Femur (tissue), 1 donor: ENCODE data around the gene TGFB3.
"Not testable (repeated sequence)": the region's sequence is repeated elsewhere in the genome, so short reads cannot be mapped to it uniquely, and the experiment has no call there.

Experiments used
- DNase-seq: peaks from one replicate; pipeline ENCODE4 v3.0.0-alpha.2; 2017

The TGFB3 gene

DNA sequence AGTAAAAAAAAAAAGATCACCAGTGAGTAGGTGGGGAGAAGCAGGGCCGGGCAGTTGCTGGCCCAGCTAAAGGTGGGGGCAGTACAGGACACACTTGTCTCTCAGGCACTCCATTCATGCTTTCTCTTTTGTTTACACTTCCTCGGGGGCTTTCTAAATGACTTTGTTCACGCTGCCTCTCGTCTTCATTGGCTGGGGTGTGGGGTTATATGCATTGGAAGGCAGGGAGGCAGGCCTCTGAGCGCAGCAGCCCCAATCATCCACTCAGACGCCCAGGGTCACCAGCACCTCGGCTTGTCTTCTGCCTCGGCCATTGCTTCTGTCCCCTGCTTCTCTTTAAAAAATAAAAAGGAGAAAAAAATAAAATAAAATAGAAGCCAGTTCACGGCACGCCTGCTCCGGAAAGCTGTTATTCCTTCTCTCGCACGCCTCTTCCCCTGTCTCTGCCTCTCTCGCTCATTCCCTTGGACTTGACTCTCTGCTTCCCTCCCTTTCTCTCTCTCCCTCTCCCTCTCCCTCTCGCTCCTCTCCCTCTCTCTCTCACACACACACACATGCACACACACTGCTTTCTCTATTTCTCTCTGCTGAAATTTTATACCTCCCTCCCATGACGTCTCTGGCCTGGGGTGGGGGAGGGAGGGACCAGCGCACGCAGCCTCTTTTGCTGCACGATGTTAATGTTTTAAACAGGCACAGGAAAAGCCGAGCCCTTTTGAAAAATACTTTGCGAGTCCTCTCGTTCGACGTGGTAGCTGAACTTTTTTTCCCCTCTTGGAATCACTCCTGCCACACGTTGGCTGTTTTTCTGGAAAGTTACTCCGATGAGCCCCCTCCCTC is at the start of gene TGFB3:
Gene TGFB3 (minus strand): TSS at position 570 of the 840 bp plus-strand sequence. CDS start 1,102 bp downstream, outside the sequence.
- peak; percentile 96 for DNase-seq

DNA sequence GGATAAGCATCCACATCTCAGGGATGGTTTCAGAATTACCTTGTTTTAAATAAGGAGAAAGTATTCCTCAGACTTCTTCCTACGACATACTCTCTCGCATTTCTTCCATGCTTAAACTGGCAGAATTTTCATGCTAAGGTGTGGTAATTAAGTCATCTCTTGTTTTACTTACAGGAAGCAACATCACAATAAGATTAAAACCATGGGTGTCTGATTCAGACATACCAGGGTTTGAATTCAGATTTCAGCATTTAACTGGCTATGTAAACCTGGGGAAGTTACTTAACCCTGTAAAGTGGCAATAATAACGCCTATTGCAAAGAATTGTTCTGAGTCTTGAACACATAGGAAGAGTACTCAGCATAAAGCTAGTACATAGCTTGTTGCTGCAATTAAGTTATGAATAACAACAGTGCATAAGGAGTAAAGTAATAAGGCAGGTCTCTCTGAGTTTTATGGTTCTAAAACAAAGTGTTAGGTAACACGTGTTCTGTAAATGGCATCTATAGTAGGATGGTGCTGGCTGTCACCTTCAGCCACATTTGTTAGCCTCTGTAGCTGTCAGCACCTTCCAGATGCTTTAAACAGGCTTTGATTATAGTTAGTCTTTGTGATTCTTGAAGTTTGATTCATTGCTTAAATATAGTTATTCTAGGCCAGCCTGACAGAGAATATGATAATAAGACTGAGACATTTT is 42.6 kb upstream of the TGFB3 start:
- no peak for DNase-seq

DNA sequence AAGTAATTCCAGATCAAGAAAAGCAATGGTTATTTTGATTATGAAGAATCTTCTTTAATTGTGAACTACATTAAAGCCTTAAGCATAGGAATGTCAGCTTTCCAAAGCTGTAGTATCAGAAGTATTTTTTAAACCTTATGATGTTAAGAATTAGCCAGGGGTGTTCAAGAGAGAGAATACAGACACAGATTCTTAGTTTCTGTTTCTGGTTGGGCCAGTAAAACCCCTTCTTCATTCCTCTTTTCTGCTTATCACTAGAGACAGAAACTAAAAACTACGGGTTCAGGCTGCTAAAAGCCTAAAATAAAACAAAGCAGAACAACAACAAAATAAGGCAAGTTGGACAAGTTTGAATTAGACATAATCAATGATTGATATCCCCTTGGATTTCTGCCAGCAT is 42.0 kb upstream of the TGFB3 start:
- no peak for DNase-seq

DNA sequence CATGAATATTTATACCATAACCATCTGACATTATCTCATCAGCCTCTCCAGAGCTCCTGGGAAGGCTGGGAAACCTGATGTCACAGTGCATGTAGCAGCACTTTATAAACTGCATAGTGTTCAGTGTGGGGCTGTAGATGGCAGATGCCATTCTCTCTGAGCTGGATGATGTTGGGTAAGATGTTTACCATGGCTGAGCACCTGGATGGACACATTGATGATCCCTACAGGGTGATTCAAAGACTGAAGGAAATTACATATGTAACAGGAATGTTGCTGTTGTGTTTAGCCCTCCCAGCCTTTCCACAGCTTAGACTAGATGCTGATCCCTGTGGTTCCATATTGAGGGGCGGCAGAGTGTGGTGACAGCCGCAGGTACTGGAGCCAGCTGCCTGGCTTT is 41.2 kb upstream of the TGFB3 start:
- no peak for DNase-seq

DNA sequence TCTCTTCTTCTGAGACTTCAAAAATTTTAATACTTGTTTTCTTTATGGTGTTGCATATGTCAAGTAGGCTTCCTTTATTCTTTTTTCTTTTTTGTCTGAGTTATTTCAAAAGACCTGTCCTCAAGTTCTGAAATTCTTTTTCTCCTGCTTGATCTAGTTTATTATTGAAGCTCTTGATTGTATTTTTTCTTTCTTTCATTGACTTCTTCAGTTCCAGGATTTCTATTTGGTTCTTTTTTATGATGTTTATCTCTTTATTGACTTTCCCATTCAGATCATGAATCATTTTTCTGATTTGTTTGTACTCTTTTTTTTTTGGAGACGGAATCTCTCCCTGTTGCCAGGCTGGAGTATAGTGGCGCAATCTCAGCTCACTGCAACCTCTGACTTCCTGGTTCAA is 37.9 kb upstream of the TGFB3 start:
- no peak for DNase-seq

DNA sequence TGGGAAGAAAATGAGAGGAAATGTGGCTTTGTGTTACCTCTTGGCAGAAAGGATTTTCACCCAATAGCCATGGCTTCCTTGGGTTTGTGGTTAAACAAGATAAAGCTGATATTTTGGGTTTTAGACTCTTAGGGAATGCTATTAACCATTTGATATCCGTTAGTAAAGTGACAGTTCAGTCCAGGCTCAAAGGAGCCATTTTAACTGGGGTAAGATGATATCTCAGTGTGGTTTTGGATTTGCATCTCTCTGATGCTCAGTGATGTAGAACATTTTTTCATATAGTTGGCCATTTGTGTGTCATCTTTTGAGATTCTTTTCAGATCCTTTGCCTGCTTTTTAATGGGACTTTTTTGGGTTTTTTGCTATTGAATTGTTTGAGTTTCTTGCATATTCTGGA is 33.9 kb upstream of the TGFB3 start:
- no peak for DNase-seq

DNA sequence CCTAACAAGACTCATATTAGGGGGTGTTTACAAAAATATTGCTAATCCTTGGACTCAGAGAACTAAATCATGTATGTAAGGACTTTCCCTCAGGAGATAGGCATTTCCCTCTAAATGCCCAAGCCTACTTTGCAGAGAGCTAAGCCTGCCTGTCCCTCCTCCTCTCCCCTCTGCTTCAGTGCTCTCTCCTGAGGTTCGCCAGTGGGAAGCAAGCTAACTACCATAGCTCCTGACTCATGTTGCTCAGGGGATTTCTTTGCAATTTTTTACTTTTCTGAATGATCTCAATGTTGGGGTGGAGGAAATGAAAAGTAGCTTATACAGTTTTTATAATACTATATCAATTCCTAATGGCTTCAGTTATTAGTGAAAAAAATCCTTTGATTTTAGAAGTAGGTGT is 33.4 kb upstream of the TGFB3 start:
- DNase-seq: no peak

DNA sequence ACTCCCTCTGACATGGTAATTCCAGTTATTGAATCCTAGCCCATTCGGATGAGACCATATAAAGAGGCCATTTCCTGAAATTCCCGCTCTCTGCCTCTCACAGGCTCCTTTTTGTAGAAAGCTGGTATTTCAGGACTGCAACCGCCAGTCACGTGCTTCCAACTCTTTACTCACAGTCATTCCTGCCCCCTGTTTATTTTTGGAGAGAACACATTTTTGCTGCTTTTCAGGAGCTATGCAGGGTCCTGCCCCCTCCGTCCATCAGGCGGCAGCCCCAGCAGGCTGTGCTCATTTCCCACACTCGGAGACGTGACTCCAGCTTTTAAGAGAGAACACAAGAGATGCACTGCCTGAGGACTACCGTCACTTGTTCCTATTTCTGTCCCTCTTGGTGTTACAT is 30.6 kb upstream of the TGFB3 start:
- peak; percentile 57 for DNase-seq

DNA sequence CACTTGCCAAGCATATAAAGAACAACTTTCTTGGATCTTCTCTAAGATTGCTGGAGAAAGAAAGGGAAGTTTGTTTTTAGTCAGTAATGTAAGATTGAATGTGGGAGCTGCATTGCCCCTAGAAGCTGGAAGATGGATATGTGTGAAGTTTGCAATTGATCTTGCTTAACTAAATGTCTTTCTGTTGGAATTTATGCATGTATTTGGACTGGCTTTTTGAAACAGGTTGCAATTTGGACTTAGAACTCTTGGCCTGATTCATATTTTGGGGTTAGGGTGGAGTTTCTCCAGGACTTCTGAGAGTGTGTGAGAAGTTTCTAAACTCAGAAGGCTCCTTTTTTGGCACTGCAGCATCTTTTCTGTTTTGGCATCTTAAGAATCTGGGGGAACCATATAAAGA is 30.1 kb upstream of the TGFB3 start:
- no peak for DNase-seq

DNA sequence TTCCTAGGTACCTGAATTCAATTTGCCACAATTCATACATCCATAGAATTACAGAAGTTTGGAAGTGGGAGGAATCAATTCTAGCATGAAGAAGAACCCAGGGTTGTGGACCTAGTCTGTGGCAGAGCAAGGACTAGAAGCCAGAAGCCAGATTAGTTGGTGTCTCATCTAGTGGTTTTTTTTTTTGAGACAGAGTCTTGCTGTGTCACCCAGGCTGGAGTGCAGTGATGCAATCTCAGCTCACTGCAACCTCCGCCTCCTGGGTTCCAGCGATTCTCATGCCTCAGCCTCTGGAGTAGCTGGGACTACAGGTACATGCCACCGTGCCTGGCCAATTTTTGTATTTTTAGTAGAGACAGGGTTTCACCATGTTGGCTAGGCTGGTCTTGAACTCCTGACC is 27.8 kb upstream of the TGFB3 start:
- not testable (repeated sequence) for DNase-seq

DNA sequence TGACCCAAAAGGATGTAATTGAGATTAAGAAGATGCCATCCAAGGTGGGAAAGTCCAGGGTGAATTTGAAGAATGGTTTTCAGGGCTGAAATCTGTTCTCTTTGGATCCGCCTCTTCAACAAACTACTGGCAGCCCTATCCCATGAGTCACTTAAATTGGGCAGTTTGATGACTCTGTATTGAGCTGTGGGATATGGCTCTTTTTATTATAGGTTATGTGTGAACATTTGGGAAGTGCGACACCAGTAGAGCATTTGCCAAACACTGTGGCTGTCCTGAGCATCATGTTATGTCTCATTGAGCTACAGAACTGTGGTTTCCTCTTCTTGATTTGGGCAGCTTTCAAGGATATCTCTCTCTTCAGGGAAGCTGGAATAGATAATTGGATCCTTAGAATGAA is 26.1 kb upstream of the TGFB3 start:
- no peak for DNase-seq

DNA sequence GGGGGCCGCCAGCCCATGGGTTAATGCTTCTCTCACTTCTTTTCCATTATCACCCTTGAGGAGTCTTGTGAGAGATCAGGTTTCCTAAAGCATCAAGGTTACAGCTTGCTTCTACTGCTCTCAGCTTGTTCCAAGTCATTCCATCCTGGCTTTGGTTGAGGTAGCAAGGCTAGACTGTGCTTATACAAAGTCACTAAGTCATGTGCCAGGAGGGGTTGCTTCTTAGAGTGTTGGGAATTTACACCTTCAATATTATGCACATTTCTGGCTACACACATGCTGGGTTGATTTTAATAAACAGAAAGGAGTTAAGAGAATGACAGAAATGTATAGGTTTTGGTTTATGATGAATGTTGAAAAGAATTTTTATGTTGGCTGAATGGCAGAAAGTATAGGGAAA is 25.6 kb upstream of the TGFB3 start:
- DNase-seq: no peak

DNA sequence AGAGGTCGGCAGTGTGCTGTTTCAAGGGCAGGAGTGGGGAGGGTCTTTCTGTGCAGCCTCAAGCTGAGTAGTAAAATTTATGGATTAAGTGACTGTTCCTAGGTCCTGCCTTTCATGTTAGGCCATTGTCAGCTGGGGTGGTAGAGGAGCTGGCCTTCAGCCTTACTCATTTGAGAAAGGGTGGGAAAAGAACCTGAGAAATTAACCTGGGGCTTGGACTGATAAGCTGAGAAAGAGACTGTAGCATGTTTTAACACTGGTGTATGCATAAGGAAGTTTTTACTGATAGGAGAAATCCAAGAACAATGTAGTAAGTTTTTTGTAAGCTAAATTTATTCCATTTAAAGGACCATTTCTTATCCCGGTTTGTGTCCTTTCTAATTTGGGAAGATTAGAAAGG is 24.5 kb upstream of the TGFB3 start:
- no peak for DNase-seq

DNA sequence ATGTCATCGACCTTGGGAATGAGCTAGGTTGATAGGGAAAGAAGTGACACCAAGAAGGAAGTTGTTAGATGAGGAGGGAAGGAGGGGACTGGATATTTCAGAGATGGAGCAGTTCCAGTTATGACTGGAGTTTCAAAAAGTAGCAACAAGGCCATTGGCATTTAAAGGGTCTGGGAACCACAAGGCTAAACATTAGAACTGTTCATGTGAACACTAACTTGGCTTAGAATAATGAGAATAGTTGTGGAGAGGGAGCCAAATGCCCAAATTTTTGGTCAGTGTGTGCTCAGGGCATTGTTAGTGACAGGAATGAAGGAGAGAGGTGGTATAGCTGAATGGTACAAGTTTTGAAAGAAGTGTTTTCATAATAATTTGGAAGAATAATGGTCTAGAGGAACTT is 20.6 kb upstream of the TGFB3 start:
- DNase-seq: no peak

DNA sequence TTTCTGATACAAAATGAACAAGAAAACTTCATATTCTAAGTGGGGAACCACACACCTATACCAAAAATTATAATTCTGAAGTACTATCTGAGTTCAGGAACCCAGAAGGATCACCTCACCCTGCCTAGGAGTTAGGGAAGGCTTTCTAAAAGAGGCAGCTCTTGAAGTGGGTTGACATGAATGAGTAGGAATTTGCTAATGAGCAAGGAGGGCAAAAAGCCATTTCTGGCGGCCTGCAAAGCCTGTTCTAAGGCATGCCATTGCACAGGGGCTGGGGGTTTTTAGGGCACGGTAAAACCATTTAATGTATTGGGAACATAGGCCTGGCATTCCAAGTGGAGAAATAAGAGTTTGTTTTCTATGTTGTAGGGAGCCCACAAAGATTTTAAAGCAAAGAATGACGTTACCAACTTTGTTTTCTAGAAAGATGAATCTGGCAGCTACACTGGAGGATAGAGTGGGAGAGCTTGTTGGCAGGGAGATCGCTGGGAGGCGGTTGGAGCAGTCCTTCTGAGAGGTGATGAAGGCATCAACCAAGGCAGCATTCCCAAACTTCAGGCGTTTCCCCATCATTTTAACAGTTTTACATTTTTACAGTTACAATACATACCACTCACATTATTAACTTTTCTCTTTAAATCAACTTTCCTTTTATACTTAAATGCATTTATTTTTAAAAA is 17.9 kb upstream of the TGFB3 start:
- DNase-seq: no peak

DNA sequence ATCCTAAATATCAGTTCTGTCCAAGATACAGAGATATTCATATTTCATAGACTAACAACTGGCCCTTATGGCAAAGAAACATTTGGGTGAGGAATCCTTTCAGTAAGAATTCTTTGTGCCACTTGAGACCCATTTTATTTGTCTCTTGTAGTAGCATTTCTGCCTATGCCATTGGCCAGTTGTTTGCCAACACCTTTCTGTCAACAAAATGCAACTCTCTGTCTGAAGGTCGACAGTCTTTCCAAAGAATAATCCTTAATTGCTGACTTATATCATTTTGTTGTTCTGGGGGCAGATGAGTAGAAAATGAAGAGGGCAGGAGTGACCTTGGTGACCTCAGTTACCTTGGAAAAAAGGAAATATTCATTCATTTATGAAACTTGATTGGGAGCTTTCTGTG is 14.7 kb upstream of the TGFB3 start:
- DNase-seq: no peak

DNA sequence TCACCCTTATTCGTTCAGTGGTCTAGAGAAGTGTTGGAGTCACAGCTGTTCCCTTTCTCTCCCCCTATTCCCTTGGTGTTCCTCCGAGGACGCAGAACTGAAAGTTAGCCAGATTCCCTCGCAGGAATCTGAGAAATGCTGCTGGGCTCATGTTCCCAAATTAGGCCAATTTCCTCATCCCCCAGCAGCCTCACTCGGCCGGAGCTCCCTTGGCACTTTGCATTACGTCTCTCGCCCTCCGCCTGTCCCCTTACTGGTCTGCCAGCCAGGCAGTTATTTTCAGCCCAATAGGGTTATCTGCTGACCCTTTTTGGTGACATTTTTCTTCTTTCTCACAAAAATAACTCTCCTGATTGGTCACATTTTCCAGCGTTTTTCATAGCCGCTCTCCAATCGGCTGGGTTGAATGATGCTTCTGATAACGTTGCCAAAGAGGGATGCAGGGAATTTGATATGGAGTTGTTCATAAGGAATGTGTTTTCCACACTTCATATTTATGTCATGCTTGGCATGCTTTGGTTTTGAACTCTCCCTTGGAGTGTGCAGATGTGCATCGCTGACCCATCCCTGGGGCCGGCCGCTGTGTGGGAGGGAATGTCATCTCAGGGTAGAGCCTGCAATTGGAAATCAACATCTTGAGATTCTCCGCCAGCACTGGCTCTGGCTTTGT is 13.7 kb upstream of the TGFB3 start:
- peak; percentile 76 for DNase-seq

DNA sequence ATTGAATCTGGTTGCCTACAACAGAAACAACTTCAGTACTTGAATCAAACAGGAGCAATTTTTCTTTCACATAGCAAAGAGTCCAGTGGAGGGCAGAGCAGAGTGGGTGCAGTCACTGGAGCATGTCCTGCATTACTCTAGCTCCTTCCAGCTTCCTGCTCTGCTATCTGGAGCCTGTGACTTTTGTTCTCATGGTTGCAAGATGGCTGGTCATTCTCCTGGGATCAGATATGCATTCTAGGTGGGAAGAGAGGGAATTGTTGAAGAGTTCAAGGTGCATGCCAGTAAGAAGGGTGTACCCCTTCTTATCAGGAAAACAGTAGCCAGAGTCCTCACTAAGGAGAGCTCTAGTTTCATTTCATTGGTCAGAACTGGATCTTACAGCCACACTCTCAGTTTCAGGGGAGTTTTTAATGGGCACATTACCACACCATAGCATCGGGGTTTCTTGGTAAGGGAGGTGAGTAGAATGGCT is 11.8 kb upstream of the TGFB3 start:
- DNase-seq: no peak

DNA sequence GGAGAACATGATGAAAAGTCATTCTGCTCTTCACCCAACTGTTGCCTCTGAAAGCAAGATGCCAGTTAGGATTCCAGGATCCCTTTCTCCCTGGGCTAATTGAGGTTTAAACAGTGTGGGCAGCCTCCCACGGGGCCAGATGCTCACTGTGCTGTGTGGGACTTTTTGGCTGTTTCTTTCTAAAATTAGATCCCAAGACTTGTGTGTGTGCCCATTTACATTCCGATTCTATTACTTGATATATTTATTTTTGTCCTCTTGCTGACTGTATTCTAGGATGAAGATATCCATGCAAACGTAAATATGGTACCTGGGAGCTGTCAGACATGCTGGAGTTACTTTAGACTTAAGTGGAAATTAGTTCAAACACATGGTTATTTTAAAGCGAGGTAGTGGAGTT is 10.0 kb upstream of the TGFB3 start:
- DNase-seq: no peak

DNA sequence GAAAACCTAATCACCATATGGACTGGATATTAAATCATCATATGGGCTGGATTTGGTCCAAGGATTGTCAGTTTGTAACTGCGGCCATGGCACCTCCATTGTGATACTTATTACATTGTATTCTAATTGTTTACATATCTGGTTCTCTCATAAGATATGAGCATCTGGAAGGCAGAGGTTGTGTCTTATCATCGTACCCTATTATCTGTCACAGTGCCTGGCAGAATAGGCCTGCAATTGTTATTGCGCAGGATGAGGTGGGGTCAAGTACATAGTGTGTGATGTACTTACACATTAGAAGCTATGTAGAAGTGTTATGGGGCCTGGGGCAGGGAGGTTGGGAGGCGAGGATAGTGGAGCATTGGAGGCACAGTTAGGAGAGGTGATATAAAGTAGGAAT is 8.5 kb upstream of the TGFB3 start:
- no peak for DNase-seq

DNA sequence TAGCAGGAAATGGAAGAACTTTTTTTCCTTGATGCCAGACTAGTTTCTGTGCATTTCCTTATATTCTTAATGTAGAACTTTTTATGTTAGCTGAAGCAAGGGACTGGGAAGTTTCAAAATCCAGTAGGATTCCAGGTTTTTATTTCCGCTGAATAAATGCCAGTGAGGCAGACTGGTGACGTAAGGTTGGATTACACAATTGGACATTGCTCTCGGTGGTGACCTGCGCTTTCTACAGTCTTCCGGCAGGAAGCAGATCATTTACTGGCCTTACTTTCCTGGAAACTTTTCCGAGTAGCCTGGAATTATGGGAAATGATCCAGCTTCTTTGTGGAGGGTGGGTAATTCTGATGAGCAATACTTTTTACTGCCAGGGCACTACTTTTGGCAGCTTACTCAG is 7.3 kb upstream of the TGFB3 start:
- peak; percentile 59 for DNase-seq

DNA sequence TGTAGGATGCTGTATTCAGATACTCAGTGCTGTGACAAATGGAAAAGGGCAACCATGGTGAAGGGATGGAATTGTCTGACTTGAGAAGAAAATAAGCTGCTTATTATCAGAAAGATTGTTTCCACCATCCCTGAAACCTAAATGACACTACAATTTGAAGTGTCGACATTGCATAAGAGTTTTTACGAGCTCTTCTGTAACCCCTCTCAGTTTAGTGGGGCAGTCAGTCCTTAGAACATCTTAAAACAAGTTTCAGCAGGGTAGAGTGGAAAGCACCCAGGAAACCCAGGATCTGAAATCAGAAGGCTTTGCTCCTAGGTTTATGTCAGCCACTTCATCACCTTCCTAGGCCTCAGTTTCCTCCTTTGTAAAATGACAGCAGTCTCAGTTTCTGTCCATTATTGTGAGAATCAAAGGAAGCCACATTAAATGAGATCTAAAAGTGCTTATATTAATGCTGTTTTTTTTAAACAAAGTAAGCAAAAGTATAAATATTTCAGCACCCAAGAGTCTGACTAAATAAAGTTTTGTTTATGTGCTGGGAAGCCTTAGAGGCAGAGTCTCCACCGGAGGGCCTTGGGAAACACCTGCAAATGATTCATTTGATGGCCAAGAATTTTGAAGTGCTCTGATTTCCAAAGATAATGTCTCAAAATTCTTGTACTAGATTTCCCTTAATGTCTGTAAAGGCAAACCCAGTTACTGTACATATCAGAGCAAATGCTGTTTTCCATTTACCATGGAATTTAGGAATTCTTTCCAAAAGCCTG is 5.6 kb upstream of the TGFB3 start:
- no peak for DNase-seq

DNA sequence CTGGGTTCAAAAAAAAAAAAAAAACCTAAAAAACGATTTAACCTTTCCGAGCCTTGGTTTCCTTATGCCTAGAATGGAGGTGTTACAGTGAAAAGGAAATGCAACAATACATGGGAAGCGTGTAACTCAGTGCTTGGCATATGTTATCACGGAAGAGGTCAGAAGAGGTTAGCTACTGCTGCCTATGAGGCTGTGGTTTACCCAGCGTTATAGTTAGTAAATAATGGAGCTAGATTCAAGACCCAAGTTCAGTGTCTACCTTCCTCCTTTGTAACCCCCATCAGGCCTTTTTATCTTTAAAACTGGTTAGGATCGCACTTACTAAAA is 4.6 kb upstream of the TGFB3 start:
- DNase-seq: no peak
